OCI-LY7 (cell line): ENCODE measurements around the gene XAGE2. TPM values are rescaled to one million over a fixed set of nuclear protein-coding genes. Genes with fewer than 3 reads are reported as not detected.

Experiments used
- BruUV-seq: library from RNA; stranded (reverse); fragments of 400-500 nt; replicated peaks from 2 replicates; lab custom pipeline; 2021; lab: Mats Ljungman, UMichigan
- CTCF ChIA-PET: fragments of 300-600 bp; sonication (Branson Sonifier 250); formaldehyde crosslinking; loops from one replicate; lab custom pipeline; 2022; ENCODE audit warnings: antibody characterized with exemption; ENCODE audit not compliant: unreplicated experiment; lab: Charles Lee
- POLR2A ChIA-PET: fragments of 300-600 bp; sonication (Branson Sonifier 250); formaldehyde crosslinking; loops from one replicate; lab custom pipeline; 2022; ENCODE audit warnings: antibody characterized with exemption; lab: Charles Lee
- DNase-seq: peaks from one replicate; pipeline ENCODE4 v3.0.0-alpha.2; 2015; ENCODE audit warnings: low spot score
- H2AFZ ChIP-seq: fragments of 200-600 bp; sonication (generic), shearing (Covaris generic); 2 replicates; pipeline ENCODE4 v1.6.1; 2014; ENCODE audit warnings: mild to moderate bottlenecking, antibody characterized with exemption, low read length, moderate library complexity
- H3K27ac ChIP-seq: fragments of 200-600 bp; sonication (generic); 2 replicates; pipeline ENCODE4 v1.5.1; 2014; ENCODE audit warnings: mixed run types, low read depth, mild to moderate bottlenecking, moderate library complexity, low read length, inconsistent platforms; ENCODE audit not compliant: poor library complexity, severe bottlenecking
- H3K36me3 ChIP-seq: fragments of 200-600 bp; sonication (generic); 2 replicates; pipeline ENCODE4 v1.6.1; 2014; ENCODE audit warnings: mild to moderate bottlenecking, antibody characterized with exemption, low read length, moderate library complexity, mixed read lengths; ENCODE audit not compliant: insufficient read depth
- H3K4me1 ChIP-seq: fragments of 200-600 bp; sonication (generic); 2 replicates; pipeline ENCODE4 v1.5.1; 2014; ENCODE audit warnings: mild to moderate bottlenecking, low read length; ENCODE audit not compliant: insufficient read depth, poor library complexity, severe bottlenecking
- H3K4me2 ChIP-seq: fragments of 200-600 bp; sonication (generic); 2 replicates; pipeline ENCODE4 v1.6.1; 2014; ENCODE audit warnings: mild to moderate bottlenecking, low read length
- H3K4me3 ChIP-seq: fragments of 200-600 bp; sonication (generic); 2 replicates; pipeline ENCODE4 v1.5.1; 2014; ENCODE audit warnings: mild to moderate bottlenecking, low read depth, low read length; ENCODE audit not compliant: poor library complexity, severe bottlenecking
- H3K79me2 ChIP-seq: fragments of 200-600 bp; sonication (generic); 2 replicates; pipeline ENCODE4 v1.6.1; 2016; ENCODE audit warnings: low read depth, mild to moderate bottlenecking, low read length, moderate library complexity, mixed read lengths; ENCODE audit not compliant: insufficient read depth
- H3K9me2 ChIP-seq: fragments of 200-600 bp; sonication (generic); 2 replicates; pipeline ENCODE4 v1.6.1; 2016; ENCODE audit warnings: mild to moderate bottlenecking, low read length, mixed read lengths; ENCODE audit not compliant: insufficient read depth
- H3K9me3 ChIP-seq: fragments of 200-600 bp; sonication (generic); 2 replicates; pipeline ENCODE4 v1.6.1; 2014; ENCODE audit warnings: mild to moderate bottlenecking, mixed run types, low read length, mixed read lengths
- H4K20me1 ChIP-seq: fragments of 200-600 bp; sonication (generic); 2 replicates; pipeline ENCODE4 v1.6.1; 2014; ENCODE audit warnings: mild to moderate bottlenecking, antibody characterized with exemption, low read length, moderate library complexity, mixed read lengths; ENCODE audit not compliant: insufficient read depth
- CTCF ChIP-seq: fragments of 200-600 bp; sonication (generic); conservative IDR thresholded peaks from 2 replicates; pipeline ENCODE4 v1.5.1; 2014; ENCODE audit warnings: mild to moderate bottlenecking, antibody characterized with exemption, low read length, moderate library complexity, mixed read lengths
- EZH2phosphoT487 ChIP-seq: fragments of 200-600 bp; sonication (generic); IDR thresholded peaks from 2 replicates; pipeline ENCODE4 v1.6.1; 2018; ENCODE audit warnings: low read depth, borderline replicate concordance, mild to moderate bottlenecking, mixed run types, antibody characterized with exemption, low read length, moderate library complexity, mixed read lengths
- intact Hi-C: fragments of 100-400 bp; cut with micrococcal nuclease; formaldehyde crosslinking; loops from one replicate; pipeline ENCODE4 v1.10.0; 2022; ENCODE audit not compliant: unreplicated experiment
- total RNA-seq, 2 experiments: library from RNA; depleted of rRNA in 1 of 2; stranded (reverse); fragments of >200 nt in 1 of 2; shearing (Covaris generic) in 1 of 2; gene quantifications; 2 replicates each; pipeline ENCODE4 v1.2.3, GENCODE V29; 2014 to 2022

XAGE2 gene
- total RNA-seq, 2 experiments from 2014 or later, result not detected

GRCh38 chrX:52378870-52379269 is 10.0 kb downstream of the XAGE2 start:
- Histone ChIP-seq H3K9me3 (no peaks in the 10 kb centered on the region), H3K4me2 (no peak overlapping the region), H3K27ac (no peak overlapping the region), H4K20me1 (no peaks in the 10 kb centered on the region), H3K36me3 (no peaks in the 10 kb centered on the region), H3K79me2 (no peaks in the 10 kb centered on the region), H3K4me1 (no peaks in the 10 kb centered on the region), H2AFZ (no peak overlapping the region), H3K4me3 (no peak overlapping the region), H3K9me2 (no peaks in the 10 kb centered on the region)
- ChIA-PET CTCF (no interaction called here), POLR2A (no interaction called here)
- TF ChIP-seq EZH2phosphoT487 (no peak), CTCF (no peak)
- intact Hi-C loops, result no loop called here
- BruUV-seq, result no TSS peak
- no peak for DNase-seq

DNA sequence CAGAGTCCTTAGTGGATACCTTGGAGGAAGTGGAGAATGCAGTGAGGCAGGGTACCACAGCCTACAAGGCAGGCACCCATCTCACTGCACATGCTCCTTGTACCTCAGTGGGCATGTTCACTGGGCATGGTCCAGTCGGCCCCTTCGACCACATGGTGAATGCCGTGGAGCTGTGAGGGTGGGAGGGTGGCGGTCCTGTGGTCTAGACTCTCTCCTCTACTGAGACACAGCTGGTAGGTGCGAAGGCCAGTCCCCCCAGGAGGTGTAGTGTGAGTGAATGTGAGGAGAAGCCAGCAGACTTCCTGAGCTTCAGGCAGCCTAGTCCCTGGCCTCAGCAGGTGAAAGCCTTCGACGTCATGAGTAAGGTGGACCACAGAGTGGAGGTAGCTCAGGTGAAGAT is 12.2 kb downstream of the XAGE2 start:
- no peak overlapping the region for H3K4me3 ChIP-seq
- H3K9me2 ChIP-seq, result no peaks in the 10 kb centered on the region
- no peaks in the 10 kb centered on the region for H3K36me3 ChIP-seq
- H4K20me1 ChIP-seq, result no peaks in the 10 kb centered on the region
- ChIA-PET POLR2A (no interaction called here), CTCF (no interaction called here)
- H3K4me2 ChIP-seq, result no peak overlapping the region
- H3K4me1 ChIP-seq, result no peaks in the 10 kb centered on the region
- no peak for DNase-seq
- TF ChIP-seq CTCF (no peak), EZH2phosphoT487 (no peak)
- H3K27ac ChIP-seq, result no peak overlapping the region
- H2AFZ ChIP-seq, result no peak overlapping the region
- BruUV-seq, result no TSS peak
- intact Hi-C loops, result no loop called here
- no peaks in the 10 kb centered on the region for H3K9me3 ChIP-seq
- no peaks in the 10 kb centered on the region for H3K79me2 ChIP-seq

- no TSS peak for BruUV-seq
- ChIA-PET POLR2A (no interaction called here), CTCF (no interaction called here)
- H3K4me2 ChIP-seq, result no peak overlapping the region
- no peaks in the 10 kb centered on the region for H3K79me2 ChIP-seq
- no peak overlapping the region for H3K27ac ChIP-seq
- no peak for DNase-seq
- H3K9me3 ChIP-seq, result no peaks in the 10 kb centered on the region
- H3K4me3 ChIP-seq, result no peak overlapping the region
- H3K36me3 ChIP-seq, result no peaks in the 10 kb centered on the region
- H4K20me1 ChIP-seq, result no peaks in the 10 kb centered on the region
- H3K4me1 ChIP-seq, result no peaks in the 10 kb centered on the region
- TF ChIP-seq CTCF (no peak), EZH2phosphoT487 (no peak)
- H2AFZ ChIP-seq, result no peak overlapping the region
- no peaks in the 10 kb centered on the region for H3K9me2 ChIP-seq
- intact Hi-C loops, result no loop called here
These were observed 41.9 kb downstream of the XAGE2 start for GRCh38 chrX:52410439-52411394.
